ENCODE data around the gene SLC6A9.

SLC6A9 gene

GRCh38 chr1:44047131-44047530, 15.9 kb upstream of the SLC6A9 start:
- no peak for DNase-seq

GRCh38 chr1:44045064-44045463, 13.8 kb upstream of the SLC6A9 start:
- no peak for DNase-seq

DNA sequence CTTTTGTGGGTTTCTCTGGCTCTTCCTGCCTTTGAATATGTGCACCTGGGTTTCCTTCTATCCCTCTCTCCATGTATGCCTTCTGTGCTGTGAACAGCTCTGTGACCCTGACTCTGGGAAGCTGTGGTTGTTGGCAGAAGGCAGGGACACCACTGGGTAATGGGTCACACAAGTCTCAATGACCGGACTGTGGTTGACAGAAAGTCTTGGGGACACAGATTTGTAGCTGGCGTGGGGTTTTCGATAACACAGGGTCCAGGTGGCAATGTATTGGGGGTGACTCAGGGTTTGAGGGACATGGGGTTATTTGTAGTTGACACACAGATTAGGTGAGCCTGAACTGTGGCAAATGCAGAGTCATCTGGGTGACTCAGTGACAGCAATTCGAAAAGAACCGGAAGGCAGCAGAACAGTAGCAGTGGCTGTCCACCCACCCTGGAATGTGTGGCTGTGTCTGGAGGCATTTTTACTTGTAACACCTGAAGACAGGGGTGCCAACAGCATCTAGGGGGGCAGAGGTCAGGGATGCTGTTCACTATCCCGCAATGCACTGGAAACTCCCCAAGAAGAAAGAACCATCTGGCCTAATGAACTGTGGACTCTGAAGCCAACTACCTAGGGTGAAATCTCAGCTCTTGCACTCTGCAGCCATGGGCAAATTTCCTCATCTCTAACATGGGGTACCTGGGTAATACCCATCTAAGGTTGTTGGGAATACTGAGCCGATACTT, 13.0 kb upstream of the SLC6A9 start:
- DNase-seq: no peak

DNA sequence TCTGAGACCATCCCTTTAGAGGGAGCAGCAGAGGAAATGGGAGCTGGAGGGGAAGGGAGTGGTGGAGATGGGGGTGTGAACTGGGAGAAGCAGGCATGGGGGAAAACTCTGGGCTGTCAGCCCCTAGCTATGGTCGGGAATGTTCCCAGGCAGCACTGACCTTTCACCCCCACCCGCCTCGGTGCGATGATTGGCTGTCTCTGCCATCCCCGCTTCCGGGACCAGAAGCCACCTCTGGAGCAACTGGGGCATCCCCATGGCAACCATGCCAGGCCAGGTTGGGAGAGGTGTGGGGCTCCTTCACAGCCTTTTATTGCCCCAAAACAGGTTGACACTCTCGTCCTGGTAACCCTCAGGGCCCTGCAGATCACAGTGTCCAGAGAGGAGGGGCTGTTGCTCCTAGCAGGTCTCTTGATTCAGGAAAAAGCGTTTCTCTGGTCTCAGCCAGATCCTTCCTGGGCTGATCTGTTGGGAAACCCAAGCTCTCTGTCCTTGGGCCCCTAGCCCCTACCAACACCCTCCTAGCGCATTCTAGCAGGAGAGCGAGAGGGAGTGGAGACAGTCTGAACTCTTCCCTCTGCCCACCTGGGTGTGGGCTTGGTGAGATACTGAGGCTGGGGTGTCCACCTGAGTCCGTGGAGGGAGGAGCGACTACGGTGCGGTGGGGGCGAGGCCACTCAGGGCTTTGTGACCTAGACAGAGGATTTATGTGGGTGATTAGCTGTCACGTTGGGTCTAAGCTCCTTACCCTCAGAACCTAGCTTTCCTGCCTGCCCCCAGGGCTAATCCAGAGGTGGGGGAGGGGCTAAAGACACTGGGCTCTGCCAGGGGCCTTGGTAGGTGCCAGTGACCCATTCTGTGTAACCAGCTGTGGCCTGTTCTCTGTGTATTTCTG, 12.2 kb upstream of the SLC6A9 start:
- DNase-seq: no peak

GRCh38 chr1:44040846-44041245, 9.6 kb upstream of the SLC6A9 start:
- DNase-seq: no peak

- no peak for DNase-seq
These were observed 9.2 kb upstream of the SLC6A9 start for GRCh38 chr1:44040418-44040817.

DNA sequence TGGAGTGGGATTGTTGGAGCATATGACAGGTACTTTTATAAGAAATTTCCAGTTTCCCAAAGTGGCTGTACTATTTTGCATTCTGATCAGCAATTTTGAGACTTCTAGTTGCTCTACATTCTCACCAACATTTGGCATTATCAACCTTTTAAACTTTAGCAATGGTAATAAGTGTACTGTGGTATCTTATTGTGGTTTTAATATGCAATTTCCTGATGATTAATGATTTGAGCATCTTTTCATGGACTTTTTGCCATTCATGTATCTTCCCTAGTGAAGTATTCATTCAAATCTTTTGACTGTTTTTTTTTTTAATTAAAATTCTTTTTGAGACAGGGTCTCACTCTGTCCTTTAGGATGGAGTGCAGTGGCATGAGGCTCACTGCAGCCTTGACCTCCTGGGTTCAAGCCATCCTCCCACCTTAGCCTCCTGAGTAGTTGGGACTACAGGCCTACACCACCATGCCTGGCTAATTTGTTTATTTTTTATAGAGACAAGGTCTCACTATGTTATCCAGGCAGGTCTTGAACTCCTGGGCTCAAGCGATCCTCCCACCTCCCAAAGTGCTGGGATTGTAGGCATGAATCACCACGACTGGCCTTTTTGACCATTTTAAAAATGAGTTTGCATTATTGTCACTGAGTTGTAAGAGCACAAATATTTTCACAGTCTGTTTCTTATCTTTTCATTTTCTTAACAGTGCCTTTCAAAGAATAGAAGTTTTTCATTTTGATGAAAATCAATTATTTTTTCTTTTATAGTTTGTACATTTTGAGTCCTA, 7.8 kb upstream of the SLC6A9 start:
- DNase-seq: no peak

DNA sequence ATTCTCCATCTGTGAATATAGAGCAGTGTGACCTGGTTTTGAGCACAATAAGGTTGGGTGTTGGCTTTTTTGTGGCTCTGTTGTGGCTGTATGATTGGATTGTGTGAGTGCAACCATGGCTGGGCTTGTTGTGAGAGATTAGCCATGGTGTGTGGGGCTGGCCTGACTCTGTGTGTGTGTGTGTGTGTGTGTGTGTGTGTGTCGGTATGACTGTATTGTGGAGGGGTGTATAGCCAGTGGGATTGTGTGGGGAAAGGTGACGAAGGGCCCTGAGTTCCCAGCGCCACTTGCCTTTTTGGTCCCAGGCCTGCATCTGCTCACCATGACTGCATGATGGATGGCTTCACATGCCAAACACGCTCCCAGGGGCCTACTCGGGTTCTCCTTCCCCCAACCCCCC, 5.9 kb upstream of the SLC6A9 start:
- no peak for DNase-seq

- peak; percentile 71 for DNase-seq
These were observed 5.3 kb upstream of the SLC6A9 start for GRCh38 chr1:44036409-44037139.

GRCh38 chr1:44035726-44036408, 4.6 kb upstream of the SLC6A9 start:
- DNase-seq: no peak

DNA sequence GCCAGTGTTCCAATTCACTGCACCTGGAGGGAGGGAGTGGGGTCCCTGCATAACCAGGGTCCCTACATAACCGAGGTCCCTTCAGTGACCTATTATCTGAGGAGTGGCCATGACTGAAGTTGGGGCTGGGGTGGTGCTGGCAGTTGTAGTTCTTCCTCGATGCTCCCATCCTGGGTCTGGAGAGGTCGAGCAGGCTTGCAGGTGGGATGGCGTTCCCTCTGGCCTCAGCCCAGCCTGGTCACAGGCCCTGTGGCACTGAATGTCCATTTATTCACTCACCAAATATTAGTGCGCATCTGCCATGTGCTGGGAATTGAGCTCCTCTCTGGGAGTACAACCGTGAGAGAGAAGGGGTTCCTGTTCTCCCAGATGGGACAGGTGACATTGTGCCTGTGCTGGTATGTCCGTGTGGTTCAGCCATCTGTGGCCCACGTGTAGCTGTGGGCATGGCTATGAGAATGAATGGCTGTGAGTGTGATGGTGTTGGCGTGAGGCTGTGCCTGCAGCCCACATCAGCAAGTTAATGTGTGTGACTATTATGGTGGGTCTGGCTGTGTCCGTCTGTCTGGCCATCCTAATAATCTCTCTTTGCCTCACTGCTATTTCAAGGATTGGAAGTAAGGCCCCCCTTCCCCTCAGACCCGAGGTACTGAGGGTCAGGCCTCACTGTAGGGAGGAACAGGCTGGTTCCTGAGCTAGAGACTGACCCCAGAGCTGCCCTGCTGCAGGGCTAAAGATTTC, 3.9 kb upstream of the SLC6A9 start:
- no peak for DNase-seq

- no peak for DNase-seq
These were observed 3.2 kb upstream of the SLC6A9 start for GRCh38 chr1:44034423-44034822.

DNA sequence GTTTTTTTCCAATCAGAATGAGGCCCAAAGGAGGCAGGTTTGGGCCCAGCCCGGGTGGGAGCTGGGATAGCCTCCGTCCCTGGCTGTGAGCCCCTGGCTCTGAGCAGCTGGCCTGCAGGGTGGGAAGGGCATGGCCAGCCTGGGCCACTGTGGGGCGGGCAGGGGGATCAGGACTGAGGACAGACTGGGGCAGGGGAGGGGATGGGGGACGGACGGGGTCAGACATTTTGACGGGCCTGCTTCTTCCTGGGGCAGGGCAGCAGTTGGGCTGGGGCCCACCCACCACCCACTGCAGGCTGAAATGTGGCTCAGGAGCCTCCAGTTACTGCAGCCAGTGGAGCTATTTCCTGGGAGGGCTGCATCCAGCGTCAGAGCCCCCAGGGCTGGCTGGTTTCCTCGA, 2.5 kb upstream of the SLC6A9 start:
- no peak for DNase-seq

- DNase-seq: no peak
These were observed 1.8 kb upstream of the SLC6A9 start for GRCh38 chr1:44033041-44033575.

DNA sequence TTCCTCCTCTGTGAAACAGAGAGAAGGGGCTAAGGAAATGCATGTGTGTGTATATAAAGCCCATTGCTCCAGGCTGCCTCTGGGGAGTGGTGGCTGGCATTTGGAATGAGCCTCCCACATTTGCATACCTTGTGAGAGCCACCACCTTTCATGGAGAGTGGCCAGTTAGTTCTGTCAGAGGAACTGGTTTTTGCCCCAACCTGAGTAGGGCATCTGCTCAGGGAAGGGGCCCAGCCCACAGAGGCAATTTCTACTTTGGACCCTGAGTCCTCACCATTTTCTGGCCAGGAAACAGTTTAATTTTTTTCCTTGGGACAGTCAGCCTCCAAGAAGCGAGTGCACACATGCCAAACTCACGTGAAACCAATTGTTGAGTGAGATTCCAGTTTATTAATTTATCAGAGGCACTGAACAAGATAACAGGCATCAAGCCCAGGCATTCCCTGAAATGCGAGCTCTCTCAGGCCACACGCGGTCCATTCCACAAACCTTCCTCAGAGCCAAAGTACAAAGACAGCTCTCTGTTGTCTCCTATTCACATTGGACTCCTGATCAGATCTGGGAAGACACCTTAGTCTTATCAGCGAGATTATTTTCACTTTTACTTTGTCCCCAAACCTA, 1.0 kb upstream of the SLC6A9 start:
- no peak for DNase-seq

GRCh38 chr1:44030605-44031251, 534 bp downstream of the SLC6A9 start:
- DNase-seq: peak; percentile 61

DNA sequence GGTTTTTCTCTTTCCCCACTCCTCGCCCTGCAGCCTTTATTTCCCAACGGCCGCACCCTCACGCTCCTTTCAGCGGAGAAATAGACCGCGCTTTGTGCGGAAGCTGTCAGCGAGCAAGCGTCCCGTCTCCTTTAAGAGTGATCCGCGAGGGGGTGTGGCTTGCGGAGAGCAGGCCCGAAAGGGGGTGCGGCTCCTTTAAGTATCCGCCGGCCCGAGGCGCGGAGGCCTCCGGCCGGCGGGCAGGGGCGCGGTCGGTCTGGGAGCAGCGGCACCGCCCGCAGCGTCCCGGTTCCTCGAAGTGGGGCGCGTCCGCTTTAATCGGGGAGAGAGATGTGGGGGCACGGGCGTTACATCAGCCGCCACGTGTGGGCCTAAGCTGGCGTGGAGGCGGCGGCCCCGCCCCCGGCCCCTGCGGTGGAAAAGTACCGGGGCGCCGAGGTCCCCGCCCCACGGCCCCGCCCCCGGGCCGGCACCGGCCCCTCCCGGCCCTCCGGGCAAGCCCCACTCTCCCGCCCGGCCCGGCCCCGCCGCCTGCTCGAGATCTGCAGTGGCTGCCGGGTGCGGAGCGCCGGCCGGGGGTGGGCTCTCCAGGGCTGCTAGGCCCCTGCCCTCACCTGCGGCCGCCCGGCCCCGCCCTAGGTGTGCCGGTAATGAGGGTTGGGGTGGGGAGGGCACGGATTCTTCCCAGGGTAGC, 1.2 kb downstream of the SLC6A9 start:
- DNase-seq: peak; percentile 87

DNA sequence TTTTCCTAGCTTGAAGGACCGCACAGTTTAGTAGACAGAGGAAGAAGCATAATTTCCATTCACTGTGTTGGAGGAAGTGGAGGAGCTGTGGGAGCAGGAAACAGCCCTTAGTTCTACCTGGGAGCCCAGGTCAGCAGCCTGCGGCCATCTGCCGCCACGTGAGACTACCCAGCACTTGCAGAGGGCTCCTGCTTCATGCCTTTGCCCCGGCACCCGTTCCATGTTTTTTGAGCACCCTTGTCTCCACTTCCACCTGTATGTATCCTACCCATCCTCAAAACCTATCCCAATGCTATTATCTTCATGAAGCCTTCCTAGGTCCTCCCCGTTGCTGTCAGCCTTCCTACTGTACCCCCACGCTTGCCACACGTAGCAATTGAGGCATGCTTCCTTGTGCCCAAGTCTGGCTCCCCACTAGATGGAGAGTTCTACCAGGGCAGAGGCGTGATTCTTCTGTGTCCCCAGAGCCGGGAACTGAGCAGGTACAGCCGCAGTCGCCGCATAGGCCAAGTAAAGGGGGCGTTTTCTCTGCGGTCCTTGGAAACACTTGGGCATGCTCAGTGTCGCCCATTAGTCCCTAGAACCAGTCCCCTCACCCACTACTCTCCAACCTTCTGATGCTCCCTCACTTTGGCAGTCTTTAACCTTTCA, 1.9 kb downstream of the SLC6A9 start:
- DNase-seq: no peak

- no peak for DNase-seq
These were observed 3.9 kb downstream of the SLC6A9 start for GRCh38 chr1:44027320-44027719.
